Stimulated activated CD8-positive, alpha-beta memory T cell treated with anti-CD3 and anti-CD28 coated beads, Interleukin-2, amount 100 ng/mL, for 1 hour (primary cell): ENCODE results near the gene FANCD2.
"Not testable (repeated sequence)": the region's sequence is repeated elsewhere in the genome, so short reads cannot be mapped to it uniquely, and the experiment has no call there.

Experiments used
- DNase-seq, 2 donors: peaks; one replicate each; pipeline ENCODE4 v3.0.0-alpha.2; 2020; ENCODE audit warnings: low read depth in 2 of 2

FANCD2 gene

GRCh38 chr3:10026084-10026890 is at the start of gene FANCD2:
TSS of gene FANCD2 (plus strand) at chr3:10026437. CDS start at chr3:10028658, 2,221 bp downstream.
- DNase-seq = peak; percentile 83 to 94

GRCh38 chr3:9976721-9977709 is 49.2 kb upstream of the FANCD2 start:
- no peak for DNase-seq

GRCh38 chr3:9978710-9979305 is 47.4 kb upstream of the FANCD2 start:
- no peak for DNase-seq

GRCh38 chr3:9980251-9980650 is 46.0 kb upstream of the FANCD2 start:
- DNase-seq = no peak

GRCh38 chr3:9986230-9986725 is 40.0 kb upstream of the FANCD2 start:
- DNase-seq = no peak

- no peak for DNase-seq
Measured at GRCh38 chr3:9994086-9994844, 32.0 kb upstream of the FANCD2 start.

GRCh38 chr3:10000686-10001085 is 25.6 kb upstream of the FANCD2 start:
- DNase-seq = no peak

- DNase-seq = no peak
Measured at GRCh38 chr3:10002951-10003350, 23.3 kb upstream of the FANCD2 start.

- DNase-seq = no peak
Measured at GRCh38 chr3:10004506-10004905, 21.7 kb upstream of the FANCD2 start.

- no peak for DNase-seq
Measured at GRCh38 chr3:10004960-10005564, 21.2 kb upstream of the FANCD2 start.

- no peak for DNase-seq
Measured at GRCh38 chr3:10006048-10006761, 20.0 kb upstream of the FANCD2 start.

- DNase-seq = no peak
Measured at GRCh38 chr3:10006762-10007090, 19.5 kb upstream of the FANCD2 start.

GRCh38 chr3:10007126-10007782 is 19.0 kb upstream of the FANCD2 start:
- no peak for DNase-seq

GRCh38 chr3:10008216-10008587 is 18.0 kb upstream of the FANCD2 start:
- not testable (repeated sequence) for DNase-seq

- peak; percentile 49 to 65 for DNase-seq
Measured at GRCh38 chr3:10008588-10009344, 17.5 kb upstream of the FANCD2 start.

- no peak for DNase-seq
Measured at GRCh38 chr3:10010421-10010877, 15.8 kb upstream of the FANCD2 start.

GRCh38 chr3:10010878-10011465 is 15.3 kb upstream of the FANCD2 start:
- DNase-seq = peak; percentile 48 to 64

- DNase-seq = no peak
Measured at GRCh38 chr3:10011631-10012030, 14.6 kb upstream of the FANCD2 start.
